H9 (cell line): Measurements from ENCODE around the gene ZNF816. TPM values are rescaled to one million over a fixed set of nuclear protein-coding genes. Genes with fewer than 3 reads are reported as not detected.

Source experiments
- DNase-seq: peaks from one replicate; pipeline ENCODE4 v3.0.0-alpha.2; 2017
- H2AFZ ChIP-seq: one replicate; pipeline ENCODE4 v1.6.1; 2013; ENCODE audit warnings: mild to moderate bottlenecking, low read length, control low read depth, moderate library complexity
- H2AK5ac ChIP-seq: 2 replicates; pipeline ENCODE4 v1.6.1; 2013; ENCODE audit warnings: low read length, control low read depth, mixed read lengths; ENCODE audit not compliant: insufficient read length
- H2BK120ac ChIP-seq: one replicate; pipeline ENCODE4 v1.6.1; 2013; ENCODE audit warnings: low read depth, mild to moderate bottlenecking, low read length, control low read depth, inconsistent platforms; ENCODE audit not compliant: poor library complexity, severe bottlenecking
- H2BK12ac ChIP-seq: 2 replicates; pipeline ENCODE4 v1.6.1; 2013; ENCODE audit warnings: low read length, control low read depth, mixed read lengths, low read depth; ENCODE audit not compliant: insufficient read length
- H2BK15ac ChIP-seq: 2 replicates; pipeline ENCODE4 v1.6.1; 2013; ENCODE audit warnings: low read depth, low read length, control low read depth
- H2BK20ac ChIP-seq: one replicate; pipeline ENCODE4 v1.6.1; 2013; ENCODE audit warnings: low read depth, mild to moderate bottlenecking, low read length, control low read depth, inconsistent platforms; ENCODE audit not compliant: poor library complexity, severe bottlenecking
- H2BK5ac ChIP-seq: 2 replicates; pipeline ENCODE4 v1.6.1; 2013; ENCODE audit warnings: low read length, control low read depth, mixed read lengths; ENCODE audit not compliant: insufficient read length
- H3K14ac ChIP-seq: 2 replicates; pipeline ENCODE4 v1.6.1; 2013; ENCODE audit warnings: low read length, control low read depth; ENCODE audit not compliant: insufficient read depth
- H3K18ac ChIP-seq: 2 replicates; pipeline ENCODE4 v1.6.1; 2013; ENCODE audit warnings: low read depth, mild to moderate bottlenecking, mixed read lengths, low read length, control low read depth; ENCODE audit not compliant: insufficient read length
- H3K23ac ChIP-seq: 2 replicates; pipeline ENCODE4 v1.6.1; 2013; ENCODE audit warnings: low read length, control low read depth, mixed read lengths, low read depth; ENCODE audit not compliant: insufficient read length
- H3K23me2 ChIP-seq: 2 replicates; pipeline ENCODE4 v1.6.1; 2013; ENCODE audit warnings: low read depth, mild to moderate bottlenecking, mixed read lengths, low read length, control low read depth; ENCODE audit not compliant: insufficient read length, poor library complexity, severe bottlenecking
- H3K27ac ChIP-seq: 2 replicates; pipeline ENCODE4 v1.5.1; 2013; ENCODE audit warnings: low read length, control low read depth, mixed read lengths, low read depth; ENCODE audit not compliant: insufficient read length
- H3K27me3 ChIP-seq: 2 replicates; pipeline ENCODE4 v1.6.1; 2013; ENCODE audit warnings: low read length, control low read depth, inconsistent platforms; ENCODE audit not compliant: insufficient read depth
- H3K4ac ChIP-seq: 2 replicates; pipeline ENCODE4 v1.6.1; 2013; ENCODE audit warnings: low read depth, mild to moderate bottlenecking, control low read depth, inconsistent platforms, low read length, moderate library complexity
- H3K4me1 ChIP-seq: 2 replicates; pipeline ENCODE4 v1.6.1; 2013; ENCODE audit warnings: low read length, control low read depth, inconsistent platforms; ENCODE audit not compliant: insufficient read depth
- H3K4me2 ChIP-seq: 2 replicates; pipeline ENCODE4 v1.6.1; 2013; ENCODE audit warnings: low read length, control low read depth, mixed read lengths; ENCODE audit not compliant: insufficient read length, insufficient read depth
- H3K56ac ChIP-seq: 2 replicates; pipeline ENCODE4 v1.6.1; 2013; ENCODE audit warnings: low read depth, mild to moderate bottlenecking, mixed read lengths, low read length, control low read depth; ENCODE audit not compliant: insufficient read length
- H3K79me1 ChIP-seq: 2 replicates; pipeline ENCODE4 v1.6.1; 2013; ENCODE audit warnings: low read depth, mild to moderate bottlenecking, moderate library complexity, low read length, control low read depth, inconsistent platforms; ENCODE audit not compliant: insufficient read depth, poor library complexity, severe bottlenecking
- H3K79me2 ChIP-seq: 2 replicates; pipeline ENCODE4 v1.6.1; 2013; ENCODE audit warnings: low read length, control low read depth, inconsistent platforms; ENCODE audit not compliant: insufficient read depth
- H3K9ac ChIP-seq: 2 replicates; pipeline ENCODE4 v1.6.1; 2013; ENCODE audit warnings: low read length, control low read depth, mixed read lengths; ENCODE audit not compliant: insufficient read length; ENCODE audit errors: extremely low read depth
- H3K9me3 ChIP-seq: one replicate; pipeline ENCODE4 v1.6.1; 2013; ENCODE audit warnings: low read depth, low read length, inconsistent platforms; ENCODE audit not compliant: control insufficient read depth
- H3T11ph ChIP-seq: one replicate; pipeline ENCODE4 v1.6.1; 2013; ENCODE audit warnings: mild to moderate bottlenecking, low read length, control low read depth, inconsistent platforms
- H4K20me1 ChIP-seq: one replicate; pipeline ENCODE4 v1.6.1; 2013; ENCODE audit not compliant: control insufficient read depth, insufficient read length, insufficient read depth
- H4K5ac ChIP-seq: 2 replicates; pipeline ENCODE4 v1.6.1; 2013; ENCODE audit warnings: low read depth, mild to moderate bottlenecking, mixed read lengths, low read length, control low read depth; ENCODE audit not compliant: insufficient read length
- H4K8ac ChIP-seq: replicated peaks from 2 replicates; pipeline ENCODE4 v1.6.1; 2013; ENCODE audit warnings: low read length, control low read depth, mixed read lengths, low read depth; ENCODE audit not compliant: insufficient read length
- H4K91ac ChIP-seq: 2 replicates; pipeline ENCODE4 v1.6.1; 2013; ENCODE audit warnings: low read depth, mild to moderate bottlenecking, moderate library complexity, mixed read lengths, low read length, control low read depth; ENCODE audit not compliant: insufficient read length
- H3K27ac Mint-ChIP-seq, 3 experiments: 2 replicates in 2 of 3; 3 replicates in 1 of 3; pipeline ENCODE4 v1.8.0; 2020 to 2021; ENCODE audit warnings: mixed read lengths in 3 of 3, mild to moderate bottlenecking in 1 of 3, moderate library complexity in 1 of 3
- H3K27me3 Mint-ChIP-seq: 2 replicates; pipeline ENCODE4 v1.8.0; 2021; ENCODE audit warnings: low read depth, mild to moderate bottlenecking, moderate library complexity, mixed read lengths
- H3K36me3 Mint-ChIP-seq, 3 experiments: 2 replicates in 2 of 3; 3 replicates in 1 of 3; pipeline ENCODE4 v1.8.0; 2020 to 2021; ENCODE audit warnings: low read depth in 3 of 3, mixed read lengths in 3 of 3; ENCODE audit not compliant: insufficient read depth in 1 of 3
- H3K4me1 Mint-ChIP-seq, 2 experiments: 2 replicates each; pipeline ENCODE4 v1.8.0; 2020; ENCODE audit warnings: mixed read lengths in 2 of 2
- H3K4me3 Mint-ChIP-seq, 2 experiments: 2 replicates in 1 of 2; 3 replicates in 1 of 2; pipeline ENCODE4 v1.8.0; 2020 to 2021; ENCODE audit warnings: mild to moderate bottlenecking in 2 of 2, mixed read lengths in 2 of 2, moderate library complexity in 1 of 2
- H3K9me3 Mint-ChIP-seq, 2 experiments: 2 replicates in 1 of 2; 3 replicates in 1 of 2; pipeline ENCODE4 v1.8.0; 2020; ENCODE audit warnings: mild to moderate bottlenecking in 2 of 2, mixed read lengths in 2 of 2, moderate library complexity in 1 of 2
- CTCF ChIP-seq: fragments of 200-600 bp; sonication (generic); conservative IDR thresholded peaks from 3 replicates; pipeline ENCODE4 v1.8.0; 2021; ENCODE audit warnings: antibody characterized with exemption, mild to moderate bottlenecking
- WGBS: extraction: QIAGEN DNeasy Blood & Tissue Kit; methylation state at CpG from one replicate; pipeline ENCODE4 v1.1.7; 2013; ENCODE audit warnings: missing lambda C conversion rate, low lambda C conversion rate, mixed read lengths; ENCODE audit not compliant: insufficient read length; ENCODE audit errors: extremely low coverage; 5-methylcytosine and 5-hydroxymethylcytosine counted together
- total RNA-seq: library from RNA; stranded (reverse); gene quantifications from 2 replicates; pipeline ENCODE4 v1.2.1, GENCODE V29; 2021

Gene ZNF816
- total RNA-seq, 1 experiment from 2014 or later, result 15.1 TPM

- Histone ChIP-seq H4K91ac (no peak overlapping the region), H3K27ac (no peak overlapping the region)
Measured at GRCh38 chr19:53007200-53007599, 44.5 kb upstream of the ZNF816 start.

More at GRCh38 chr19:53007200-53007599, 44.5 kb upstream of the ZNF816 start:
- no peak overlapping the region for H3T11ph ChIP-seq
- H4K8ac ChIP-seq, result no peak overlapping the region
- Mint-ChIP-seq H3K4me3 (no peak overlapping the region), H3K27me3 (peaks cover 23% of the 10 kb centered on the region), H3K27ac (no peak overlapping the region), H3K9me3 (peaks cover 0 to 2% of the 10 kb centered on the region in 2 experiments; a peak in 4 of 5 replicates), H3K36me3 (peaks cover 0 to 4% (median 0%) of the 10 kb centered on the region in 3 experiments; a peak in 1 of 7 replicates), H3K4me1 (peaks cover 17 to 19% of the 10 kb centered on the region in 2 experiments)
- no peaks in the 10 kb centered on the region for H3K79me1 ChIP-seq
- no peak overlapping the region for H2BK120ac ChIP-seq
- no peak for DNase-seq
- no peak overlapping the region for H4K5ac ChIP-seq
- H2AK5ac ChIP-seq, result no peak overlapping the region
- H2AFZ ChIP-seq, result no peak overlapping the region
- no peak overlapping the region for H2BK5ac ChIP-seq
- H2BK15ac ChIP-seq, result no peak overlapping the region
- H3K23me2 ChIP-seq, result no peaks in the 10 kb centered on the region
- no CpG with 5 or more reads among the region's 7 CpGs for WGBS
- no peak overlapping the region for H3K23ac ChIP-seq
- H3K14ac ChIP-seq, result no peak overlapping the region
- no peak overlapping the region for H2BK20ac ChIP-seq
- no peak overlapping the region for H3K56ac ChIP-seq
- H3K9me3 ChIP-seq, result no peaks in the 10 kb centered on the region
- H3K4ac ChIP-seq, result no peak overlapping the region
- no peak for TF ChIP-seq CTCF
- H3K18ac ChIP-seq, result no peak overlapping the region
- no peaks in the 10 kb centered on the region; the same call in 1 of the 2 replicates for H3K4me1 ChIP-seq
- H3K9ac ChIP-seq, result no peak overlapping the region
- no peak overlapping the region for H2BK12ac ChIP-seq
- H3K79me2 ChIP-seq, result no peaks in the 10 kb centered on the region
- H3K27me3 ChIP-seq, result no peaks in the 10 kb centered on the region
- no peak overlapping the region for H3K4me2 ChIP-seq
- H4K20me1 ChIP-seq, result no peaks in the 10 kb centered on the region
